GM23338 (cell line): Measurements from ENCODE around the gene STN1.
A peak's percentile ranks its signal among the peaks of the same experiment; 100 is the strongest.

Source experiments
- CTCF ChIP-seq, 2 experiments: fragments of 200-600 bp in 1 of 2; sonication (generic) in 1 of 2; conservative IDR thresholded peaks; 2 replicates each; pipeline versions ENCODE4 v1.5.1 to v1.6.1; 2016 to 2017; ENCODE audit warnings: antibody characterized with exemption in 2 of 2, low read depth in 2 of 2, mild to moderate bottlenecking in 2 of 2, moderate library complexity in 1 of 2
- EZH2 ChIP-seq: fragments of 200-600 bp; sonication (generic); IDR thresholded peaks from one replicate; pipeline ENCODE4 v1.8.0; 2017; ENCODE audit warnings: antibody characterized with exemption, mild to moderate bottlenecking, low read depth; ENCODE audit not compliant: unreplicated experiment
- EZH2phosphoT487 ChIP-seq: fragments of 200-600 bp; sonication (generic); IDR thresholded peaks from one replicate; pipeline ENCODE4 v1.8.1; 2018; ENCODE audit warnings: antibody characterized with exemption; ENCODE audit not compliant: unreplicated experiment
- JUNB ChIP-seq: IDR thresholded peaks from one replicate; pipeline ENCODE4 v1.6.1; 2016; ENCODE audit warnings: antibody characterized with exemption; ENCODE audit not compliant: unreplicated experiment
- POLR2AphosphoS5 ChIP-seq: IDR thresholded peaks from 2 replicates; pipeline ENCODE4 v1.6.1; 2016; ENCODE audit warnings: antibody characterized with exemption, low read depth
- TF ChIP-seq, protein P1 (sequence below): IDR thresholded peaks from one replicate; pipeline ENCODE4 v1.6.1; 2018; ENCODE audit warnings: antibody characterized with exemption; ENCODE audit not compliant: unreplicated experiment

- TF ChIP-seq EZH2 (no peak), CTCF (conservative IDR thresholded peaks at IDR 0.05; ENCODE audit: low read depth in 2 of 2) (peak; percentile 78 to 91), POLR2AphosphoS5 (no peak), JUNB (no peak), EZH2phosphoT487 (no peak)
- TF ChIP-seq, protein P1, sequence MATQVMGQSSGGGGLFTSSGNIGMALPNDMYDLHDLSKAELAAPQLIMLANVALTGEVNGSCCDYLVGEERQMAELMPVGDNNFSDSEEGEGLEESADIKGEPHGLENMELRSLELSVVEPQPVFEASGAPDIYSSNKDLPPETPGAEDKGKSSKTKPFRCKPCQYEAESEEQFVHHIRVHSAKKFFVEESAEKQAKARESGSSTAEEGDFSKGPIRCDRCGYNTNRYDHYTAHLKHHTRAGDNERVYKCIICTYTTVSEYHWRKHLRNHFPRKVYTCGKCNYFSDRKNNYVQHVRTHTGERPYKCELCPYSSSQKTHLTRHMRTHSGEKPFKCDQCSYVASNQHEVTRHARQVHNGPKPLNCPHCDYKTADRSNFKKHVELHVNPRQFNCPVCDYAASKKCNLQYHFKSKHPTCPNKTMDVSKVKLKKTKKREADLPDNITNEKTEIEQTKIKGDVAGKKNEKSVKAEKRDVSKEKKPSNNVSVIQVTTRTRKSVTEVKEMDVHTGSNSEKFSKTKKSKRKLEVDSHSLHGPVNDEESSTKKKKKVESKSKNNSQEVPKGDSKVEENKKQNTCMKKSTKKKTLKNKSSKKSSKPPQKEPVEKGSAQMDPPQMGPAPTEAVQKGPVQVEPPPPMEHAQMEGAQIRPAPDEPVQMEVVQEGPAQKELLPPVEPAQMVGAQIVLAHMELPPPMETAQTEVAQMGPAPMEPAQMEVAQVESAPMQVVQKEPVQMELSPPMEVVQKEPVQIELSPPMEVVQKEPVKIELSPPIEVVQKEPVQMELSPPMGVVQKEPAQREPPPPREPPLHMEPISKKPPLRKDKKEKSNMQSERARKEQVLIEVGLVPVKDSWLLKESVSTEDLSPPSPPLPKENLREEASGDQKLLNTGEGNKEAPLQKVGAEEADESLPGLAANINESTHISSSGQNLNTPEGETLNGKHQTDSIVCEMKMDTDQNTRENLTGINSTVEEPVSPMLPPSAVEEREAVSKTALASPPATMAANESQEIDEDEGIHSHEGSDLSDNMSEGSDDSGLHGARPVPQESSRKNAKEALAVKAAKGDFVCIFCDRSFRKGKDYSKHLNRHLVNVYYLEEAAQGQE: no peak
Measured at GRCh38 chr10:103888113-103888841, 29.7 kb downstream of the STN1 start.
